ENCODE data around the gene ALDH16A1. TPM values are rescaled to one million over a fixed set of nuclear protein-coding genes. Genes with fewer than 3 reads are reported as not detected.

Gene ALDH16A1
- total and polyA plus RNA-seq, 7 donors: 3.6 to 12.9 (median 7.4) TPM

DNA sequence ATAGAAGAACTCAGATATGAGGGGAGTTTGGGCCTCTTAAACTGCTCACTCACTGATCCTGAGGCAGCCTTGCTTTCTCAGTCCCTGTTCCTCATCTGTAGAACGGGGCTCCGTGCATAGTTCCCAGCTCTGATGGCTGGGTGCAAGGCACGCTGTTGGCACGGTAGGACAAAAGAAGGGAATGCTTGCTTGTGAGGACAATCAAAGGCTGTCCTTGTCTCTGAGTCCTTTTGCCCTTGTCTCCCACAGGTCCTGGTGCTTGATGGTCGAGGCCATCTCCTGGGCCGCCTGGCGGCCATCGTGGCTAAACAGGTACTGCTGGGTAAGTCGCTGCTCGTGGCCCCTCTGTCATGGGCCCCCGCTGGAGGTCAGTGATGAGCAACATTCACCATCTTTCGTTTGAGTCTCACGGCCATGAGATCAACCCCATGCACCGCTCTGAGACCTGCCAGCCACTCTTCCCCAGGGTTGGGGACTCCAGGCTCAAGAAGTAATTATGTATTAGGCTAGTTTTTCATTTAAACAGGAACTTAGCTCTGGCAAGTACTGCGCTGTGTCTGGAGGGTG is 36.7 kb downstream of the ALDH16A1 start:
- no peaks in the 10 kb centered on the region for H3K9me3 ChIP-seq
- DNase-seq (no peak), ATAC-seq (no peak)
- H3K4me1 ChIP-seq: peaks cover 24% of the 10 kb centered on the region
- peak overlapping the region; percentile 98 for H3K4me3 ChIP-seq
- no peaks in the 10 kb centered on the region for H3K27me3 ChIP-seq (ENCODE audit: insufficient read depth in 3 of 3, low read length in 2 of 3)
- intact Hi-C loops (cut with DNase I): loop anchor here in 1 of 2 donors (10.0 kb wide), 1 partner anchor 325 kb away; the partner anchor contains the start of genes FUZ and MED25
- 65 to 77% (median 67%) methylated on average over 15 of the region's 15 CpGs for WGBS, 3 donors
- TF ChIP-seq, protein P1, sequence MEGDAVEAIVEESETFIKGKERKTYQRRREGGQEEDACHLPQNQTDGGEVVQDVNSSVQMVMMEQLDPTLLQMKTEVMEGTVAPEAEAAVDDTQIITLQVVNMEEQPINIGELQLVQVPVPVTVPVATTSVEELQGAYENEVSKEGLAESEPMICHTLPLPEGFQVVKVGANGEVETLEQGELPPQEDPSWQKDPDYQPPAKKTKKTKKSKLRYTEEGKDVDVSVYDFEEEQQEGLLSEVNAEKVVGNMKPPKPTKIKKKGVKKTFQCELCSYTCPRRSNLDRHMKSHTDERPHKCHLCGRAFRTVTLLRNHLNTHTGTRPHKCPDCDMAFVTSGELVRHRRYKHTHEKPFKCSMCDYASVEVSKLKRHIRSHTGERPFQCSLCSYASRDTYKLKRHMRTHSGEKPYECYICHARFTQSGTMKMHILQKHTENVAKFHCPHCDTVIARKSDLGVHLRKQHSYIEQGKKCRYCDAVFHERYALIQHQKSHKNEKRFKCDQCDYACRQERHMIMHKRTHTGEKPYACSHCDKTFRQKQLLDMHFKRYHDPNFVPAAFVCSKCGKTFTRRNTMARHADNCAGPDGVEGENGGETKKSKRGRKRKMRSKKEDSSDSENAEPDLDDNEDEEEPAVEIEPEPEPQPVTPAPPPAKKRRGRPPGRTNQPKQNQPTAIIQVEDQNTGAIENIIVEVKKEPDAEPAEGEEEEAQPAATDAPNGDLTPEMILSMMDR (IDR thresholded peaks at IDR 0.05): no peak
- H3K36me3 ChIP-seq (ENCODE audit: insufficient read depth in 1 of 2, low read depth in 1 of 2): peaks cover 12 to 49% of the 10 kb centered on the region in 2 donors
- H3K27ac ChIP-seq: peak overlapping the region; percentile 95

DNA sequence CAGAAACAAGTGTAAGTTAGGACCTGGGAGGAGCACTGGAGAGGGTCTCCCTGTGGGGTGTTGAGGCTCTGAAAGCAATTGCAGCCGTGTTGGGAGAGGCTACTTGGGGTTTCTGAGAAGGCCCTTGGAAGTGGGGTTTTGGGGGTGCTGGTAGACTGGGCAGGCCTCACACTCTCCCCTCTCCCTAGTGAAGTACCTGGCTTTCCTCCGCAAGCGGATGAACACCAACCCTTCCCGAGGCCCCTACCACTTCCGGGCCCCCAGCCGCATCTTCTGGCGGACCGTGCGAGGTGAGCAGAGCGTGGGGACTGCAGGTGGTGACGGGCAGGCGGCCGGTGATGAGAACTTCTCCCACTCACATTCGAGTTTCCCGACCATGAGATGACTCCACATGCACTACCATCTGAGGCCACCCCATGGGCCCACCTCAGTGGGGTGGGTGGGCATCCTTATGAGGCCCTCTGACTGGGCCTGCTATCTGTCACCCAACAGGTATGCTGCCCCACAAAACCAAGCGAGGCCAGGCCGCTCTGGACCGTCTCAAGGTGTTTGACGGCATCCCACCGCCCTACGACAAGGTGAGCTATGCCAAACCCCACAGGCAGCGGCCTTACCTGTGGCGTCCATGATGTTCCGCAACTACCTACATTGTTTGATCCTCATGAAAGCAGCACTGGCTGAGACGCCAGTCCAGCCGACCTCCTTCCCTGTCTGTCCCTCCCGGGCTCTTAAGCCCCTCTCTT is 37.4 kb downstream of the ALDH16A1 start:
- Histone ChIP-seq H3K9me3 (no peaks in the 10 kb centered on the region), H3K4me1 (peaks cover 24% of the 10 kb centered on the region), H3K36me3 (ENCODE audit: insufficient read depth in 1 of 2, low read depth in 1 of 2) (peaks cover 12 to 49% of the 10 kb centered on the region in 2 donors), H3K27me3 (ENCODE audit: insufficient read depth in 3 of 3, low read length in 2 of 3) (no peaks in the 10 kb centered on the region), H3K4me3 (peak overlapping the region; percentile 98), H3K27ac (peak overlapping the region; percentile 95)
- WGBS, 3 donors: 85 to 87% (median 86%) methylated on average over 27 of the region's 27 CpGs
- ATAC-seq (no peak), DNase-seq (no peak)
- intact Hi-C loops (cut with DNase I): loop anchor here in 1 of 2 donors (10.0 kb wide), 1 partner anchor 324 kb away; the partner anchor contains the start of genes FUZ and MED25
- TF ChIP-seq, protein P1 (IDR thresholded peaks at IDR 0.05): no peak

DNA sequence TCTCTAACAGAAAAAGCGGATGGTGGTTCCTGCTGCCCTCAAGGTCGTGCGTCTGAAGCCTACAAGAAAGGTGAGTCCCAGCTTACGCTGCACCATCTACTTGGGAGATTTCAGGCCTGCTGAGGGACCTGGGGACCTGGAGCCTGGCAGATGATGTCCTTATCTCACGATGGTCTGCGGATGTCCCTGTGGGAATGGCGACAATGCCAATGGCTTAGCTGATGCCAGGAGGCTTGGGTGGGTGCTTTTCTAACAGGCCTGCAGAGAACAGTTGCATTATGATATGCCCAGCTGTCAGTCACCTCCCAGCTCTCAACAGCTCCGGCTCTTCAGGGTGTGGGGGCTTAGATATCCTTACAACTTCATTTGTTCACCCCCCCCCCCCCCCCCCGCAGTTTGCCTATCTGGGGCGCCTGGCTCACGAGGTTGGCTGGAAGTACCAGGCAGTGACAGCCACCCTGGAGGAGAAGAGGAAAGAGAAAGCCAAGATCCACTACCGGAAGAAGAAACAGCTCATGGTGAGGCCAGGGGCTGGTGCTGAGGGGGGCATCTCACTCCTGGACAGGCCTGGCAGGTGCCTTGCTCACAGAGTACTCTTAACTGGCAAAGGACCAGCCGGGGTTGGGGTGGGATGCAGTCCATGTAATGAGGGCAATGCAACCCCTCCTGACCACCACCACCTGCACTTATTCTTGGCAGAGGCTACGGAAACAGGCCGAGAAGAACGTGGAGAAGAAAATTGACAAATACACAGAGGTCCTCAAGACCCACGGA is 38.2 kb downstream of the ALDH16A1 start:
- H3K4me1 ChIP-seq: peaks cover 26% of the 10 kb centered on the region
- intact Hi-C loops (cut with DNase I): loop anchor here in 1 of 2 donors (10.0 kb wide), 1 partner anchor 324 kb away; the partner anchor contains the start of genes FUZ and MED25
- H3K27ac ChIP-seq: peak overlapping the region; percentile 95
- peaks cover 12 to 49% of the 10 kb centered on the region in 2 donors for H3K36me3 ChIP-seq (ENCODE audit: insufficient read depth in 1 of 2, low read depth in 1 of 2)
- no peak for DNase-seq
- no peak for ATAC-seq
- no peak overlapping the region for H3K4me3 ChIP-seq
- WGBS, 3 donors: 57 to 64% (median 63%) methylated on average over 14 to 17 of the region's 17 CpGs
- TF ChIP-seq, protein P1 (IDR thresholded peaks at IDR 0.05): no peak
- no peaks in the 10 kb centered on the region for H3K9me3 ChIP-seq
- no peaks in the 10 kb centered on the region for H3K27me3 ChIP-seq (ENCODE audit: insufficient read depth in 3 of 3, low read length in 2 of 3)

DNA sequence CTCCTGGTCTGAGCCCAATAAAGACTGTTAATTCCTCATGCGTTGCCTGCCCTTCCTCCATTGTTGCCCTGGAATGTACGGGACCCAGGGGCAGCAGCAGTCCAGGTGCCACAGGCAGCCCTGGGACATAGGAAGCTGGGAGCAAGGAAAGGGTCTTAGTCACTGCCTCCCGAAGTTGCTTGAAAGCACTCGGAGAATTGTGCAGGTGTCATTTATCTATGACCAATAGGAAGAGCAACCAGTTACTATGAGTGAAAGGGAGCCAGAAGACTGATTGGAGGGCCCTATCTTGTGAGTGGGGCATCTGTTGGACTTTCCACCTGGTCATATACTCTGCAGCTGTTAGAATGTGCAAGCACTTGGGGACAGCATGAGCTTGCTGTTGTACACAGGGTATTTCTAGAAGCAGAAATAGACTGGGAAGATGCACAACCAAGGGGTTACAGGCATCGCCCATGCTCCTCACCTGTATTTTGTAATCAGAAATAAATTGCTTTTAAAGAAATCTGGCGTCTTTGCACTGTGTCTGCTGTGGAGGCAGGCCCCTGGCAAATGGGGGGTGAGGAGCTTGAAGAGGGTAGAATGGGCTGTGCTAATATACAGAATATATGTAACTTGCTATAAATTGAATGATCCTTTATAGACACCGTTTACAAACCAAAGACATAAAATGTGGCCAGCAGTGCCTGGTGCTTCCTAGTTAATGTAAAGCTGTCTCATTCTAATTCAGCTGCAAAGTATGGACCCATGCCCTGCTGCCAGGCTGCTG is 39.0 kb downstream of the ALDH16A1 start:
- Histone ChIP-seq H3K27me3 (ENCODE audit: insufficient read depth in 3 of 3, low read length in 2 of 3) (no peaks in the 10 kb centered on the region), H3K4me3 (no peak overlapping the region), H3K4me1 (peaks cover 26% of the 10 kb centered on the region), H3K27ac (peak overlapping the region; percentile 58), H3K9me3 (no peaks in the 10 kb centered on the region), H3K36me3 (ENCODE audit: insufficient read depth in 1 of 2, low read depth in 1 of 2) (peaks cover 12 to 49% of the 10 kb centered on the region in 2 donors)
- 57 to 62% (median 59%) methylated on average over 7 of the region's 7 CpGs for WGBS, 3 donors
- intact Hi-C loops (cut with DNase I): loop anchor here in 1 of 2 donors (10.0 kb wide), 1 partner anchor 323 kb away; the partner anchor contains the start of genes FUZ and MED25
- DNase-seq (no peak), ATAC-seq (no peak)
- TF ChIP-seq, protein P1 (IDR thresholded peaks at IDR 0.05): no peak
